Activated naive CD8-positive, alpha-beta T cell treated with anti-CD3 and anti-CD28 coated beads, Interleukin-2, amount 50 U/mL, for 24 hours (primary cell): ENCODE results near the gene TMEM252.

Source experiments
- ATAC-seq: fragments of 150-1000 bp; cut with Tn5 transposase; one replicate; pipeline ENCODE4 v1.10.0; 2021
- DNase-seq: peaks from one replicate; pipeline ENCODE4 v3.0.0; 2021
- H3K27ac Mint-ChIP-seq: one replicate; pipeline ENCODE4 v1.8.0; 2021; ENCODE audit warnings: mild to moderate bottlenecking, mixed read lengths
- H3K27me3 Mint-ChIP-seq: one replicate; pipeline ENCODE4 v1.8.0; 2021; ENCODE audit warnings: mixed read lengths
- H3K36me3 Mint-ChIP-seq: one replicate; pipeline ENCODE4 v1.8.0; 2021; ENCODE audit warnings: low read depth, mixed read lengths
- H3K4me1 Mint-ChIP-seq: one replicate; pipeline ENCODE4 v1.8.0; 2021; ENCODE audit warnings: mixed read lengths
- H3K4me3 Mint-ChIP-seq: one replicate; pipeline ENCODE4 v1.8.0; 2021; ENCODE audit warnings: mild to moderate bottlenecking, moderate library complexity, mixed read lengths
- H3K9me3 Mint-ChIP-seq: one replicate; pipeline ENCODE4 v1.8.0; 2021; ENCODE audit warnings: mixed read lengths

Gene TMEM252

GRCh38 chr9:68497629-68498028, 43.1 kb downstream of the TMEM252 start:
- H3K4me3 Mint-ChIP-seq: no peak overlapping the region
- H3K27me3 Mint-ChIP-seq: peaks cover 15% of the 10 kb centered on the region
- no peaks in the 10 kb centered on the region for H3K9me3 Mint-ChIP-seq
- DNase-seq (no peak), ATAC-seq (no peak)
- no peak overlapping the region for H3K27ac Mint-ChIP-seq
- no peaks in the 10 kb centered on the region for H3K36me3 Mint-ChIP-seq
- no peaks in the 10 kb centered on the region for H3K4me1 Mint-ChIP-seq

GRCh38 chr9:68496356-68496755, 44.3 kb downstream of the TMEM252 start:
- H3K4me3 Mint-ChIP-seq: no peak overlapping the region
- no peaks in the 10 kb centered on the region for H3K9me3 Mint-ChIP-seq
- H3K4me1 Mint-ChIP-seq: no peaks in the 10 kb centered on the region
- H3K27ac Mint-ChIP-seq: no peak overlapping the region
- ATAC-seq (no peak), DNase-seq (no peak)
- H3K27me3 Mint-ChIP-seq: peaks cover 12% of the 10 kb centered on the region
- no peaks in the 10 kb centered on the region for H3K36me3 Mint-ChIP-seq

DNA sequence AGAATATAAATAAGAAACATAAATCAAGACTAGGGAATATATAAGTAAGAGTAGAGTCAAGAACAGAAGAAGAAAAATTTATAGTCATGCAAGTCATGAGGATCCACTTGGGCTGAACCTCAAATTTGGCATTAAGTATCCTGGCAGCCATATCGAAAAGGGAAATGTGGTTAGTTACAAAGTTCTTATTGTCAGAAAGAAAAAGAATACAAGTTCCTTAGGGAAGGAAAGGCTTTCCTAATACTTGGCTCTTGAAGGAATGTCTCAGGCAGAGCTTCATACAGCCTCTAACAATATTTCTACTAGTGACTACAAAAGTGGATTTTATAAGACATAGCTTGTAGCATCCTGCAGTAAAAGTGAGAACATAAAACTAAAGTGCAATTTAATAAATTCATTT, 45.4 kb downstream of the TMEM252 start:
- Mint-ChIP-seq H3K4me1 (no peaks in the 10 kb centered on the region), H3K36me3 (no peaks in the 10 kb centered on the region), H3K4me3 (no peak overlapping the region), H3K27me3 (peaks cover 12% of the 10 kb centered on the region), H3K9me3 (no peaks in the 10 kb centered on the region), H3K27ac (no peak overlapping the region)
- DNase-seq (no peak), ATAC-seq (no peak)

DNA sequence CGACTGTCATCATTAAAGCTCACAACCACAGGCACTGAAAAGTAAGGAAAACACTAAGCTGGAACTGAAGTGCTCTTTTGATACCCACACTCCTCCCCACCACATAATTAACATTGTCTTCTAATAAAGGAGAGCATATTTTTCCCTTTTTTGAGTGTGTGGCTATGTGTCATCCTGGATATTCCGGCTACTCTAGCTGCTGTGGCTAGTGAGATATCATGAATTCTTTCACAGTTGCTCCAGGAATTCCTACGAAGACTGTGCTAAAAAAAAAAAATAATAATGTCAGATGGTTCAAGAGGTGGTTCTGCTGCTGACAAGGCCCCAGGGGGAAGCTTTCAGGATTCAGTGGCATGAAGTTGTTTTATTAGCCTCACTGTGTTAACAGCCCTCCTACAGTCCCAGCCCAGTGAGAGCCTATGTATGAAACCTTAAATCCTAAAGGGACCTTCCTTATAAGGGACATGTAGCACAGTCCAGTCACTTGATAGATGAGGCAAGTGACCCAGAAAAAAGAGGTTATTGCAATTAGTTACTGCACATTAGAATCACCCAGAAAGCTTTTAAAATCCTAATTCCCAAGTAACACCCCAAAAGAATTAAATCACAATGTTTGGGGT, 46.6 kb downstream of the TMEM252 start:
- no peaks in the 10 kb centered on the region for H3K4me1 Mint-ChIP-seq
- H3K9me3 Mint-ChIP-seq: no peaks in the 10 kb centered on the region
- peaks cover 12% of the 10 kb centered on the region for H3K27me3 Mint-ChIP-seq
- no peak overlapping the region for H3K27ac Mint-ChIP-seq
- no peak for DNase-seq
- H3K36me3 Mint-ChIP-seq: no peaks in the 10 kb centered on the region
- no peak for ATAC-seq
- H3K4me3 Mint-ChIP-seq: no peak overlapping the region

DNA sequence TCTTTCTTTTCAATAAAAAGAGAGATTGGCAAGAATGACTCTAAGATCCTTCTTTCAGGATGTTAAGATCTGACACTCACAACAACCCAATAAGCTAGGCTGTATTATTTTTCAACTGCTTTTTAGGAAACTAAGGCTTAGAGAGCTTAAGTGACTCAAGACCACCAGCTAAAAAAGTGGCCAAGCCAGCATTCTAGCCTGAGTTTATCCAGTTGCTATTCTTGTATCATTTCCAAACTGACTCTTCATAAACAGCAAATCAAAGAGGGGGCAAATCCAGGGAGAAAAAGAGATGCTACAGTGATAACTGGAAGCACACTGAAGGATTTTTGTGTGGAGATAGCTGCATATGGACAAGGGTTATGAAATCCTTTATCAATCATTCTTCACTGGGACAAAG, 47.1 kb downstream of the TMEM252 start:
- no peaks in the 10 kb centered on the region for H3K9me3 Mint-ChIP-seq
- H3K4me3 Mint-ChIP-seq: no peak overlapping the region
- H3K27me3 Mint-ChIP-seq: peaks cover 7% of the 10 kb centered on the region
- H3K36me3 Mint-ChIP-seq: no peaks in the 10 kb centered on the region
- ATAC-seq (no peak), DNase-seq (no peak)
- no peaks in the 10 kb centered on the region for H3K4me1 Mint-ChIP-seq
- no peak overlapping the region for H3K27ac Mint-ChIP-seq

GRCh38 chr9:68492806-68493205, 47.9 kb downstream of the TMEM252 start:
- Mint-ChIP-seq H3K4me3 (no peak overlapping the region), H3K27me3 (peaks cover 7% of the 10 kb centered on the region), H3K4me1 (no peaks in the 10 kb centered on the region), H3K27ac (no peak overlapping the region), H3K9me3 (no peaks in the 10 kb centered on the region), H3K36me3 (no peaks in the 10 kb centered on the region)
- DNase-seq (no peak), ATAC-seq (no peak)

GRCh38 chr9:68489646-68490045, 51.0 kb downstream of the TMEM252 start:
- ATAC-seq: no peak
- peaks cover 12% of the 10 kb centered on the region for H3K9me3 Mint-ChIP-seq
- no peak overlapping the region for H3K4me3 Mint-ChIP-seq
- no peaks in the 10 kb centered on the region for H3K36me3 Mint-ChIP-seq
- H3K27ac Mint-ChIP-seq: no peak overlapping the region
- H3K4me1 Mint-ChIP-seq: no peaks in the 10 kb centered on the region
- H3K27me3 Mint-ChIP-seq: peaks cover 7% of the 10 kb centered on the region
- DNase-seq: no peak

- H3K27ac Mint-ChIP-seq: no peak overlapping the region
- peaks cover 12% of the 10 kb centered on the region for H3K9me3 Mint-ChIP-seq
- no peak overlapping the region for H3K4me3 Mint-ChIP-seq
- H3K36me3 Mint-ChIP-seq: no peaks in the 10 kb centered on the region
- ATAC-seq (no peak), DNase-seq (no peak)
- H3K27me3 Mint-ChIP-seq: peaks cover 4% of the 10 kb centered on the region
- no peaks in the 10 kb centered on the region for H3K4me1 Mint-ChIP-seq
These were observed 52.6 kb downstream of the TMEM252 start for GRCh38 chr9:68488126-68488525.
